HG03103 (cell line): Measurements from ENCODE around the gene ZNF177.
"Not testable (repeated sequence)": the region's sequence is repeated elsewhere in the genome, so short reads cannot be mapped to it uniquely, and the experiment has no call there.

Experiments used
- ATAC-seq: cut with Tn5 transposase; IDR thresholded peaks from one replicate; pipeline ENCODE4 v1.9.1; 2021; ENCODE audit warnings: low read depth; ENCODE audit not compliant: unreplicated experiment

ZNF177 gene

GRCh38 chr19:9362905-9363304 lies at the start of gene ZNF177:
ZNF177 (plus strand) TSS chr19:9363013; CDS start chr19:9378312, 15,299 bp downstream.
- ATAC-seq = no peak

GRCh38 chr19:9313756-9314155 lies 49.1 kb upstream of the ZNF177 start:
- no peak for ATAC-seq

- no peak for ATAC-seq
Measured at GRCh38 chr19:9321338-9321737, 41.5 kb upstream of the ZNF177 start.

- not testable (repeated sequence) for ATAC-seq
Measured at GRCh38 chr19:9321756-9322155, 41.1 kb upstream of the ZNF177 start.

GRCh38 chr19:9322201-9322600 lies 40.6 kb upstream of the ZNF177 start:
- not testable (repeated sequence) for ATAC-seq

- peak; percentile 20 for ATAC-seq
Measured at GRCh38 chr19:9323557-9323918, 39.3 kb upstream of the ZNF177 start.

GRCh38 chr19:9323919-9324583 lies 38.8 kb upstream of the ZNF177 start, which contains the start of gene ZNF559:
ZNF559 (plus strand) TSS chr19:9324179; CDS start chr19:9338550, 14,371 bp downstream.
- peak; percentile 84 for ATAC-seq

- ATAC-seq = no peak
Measured at GRCh38 chr19:9324584-9324962, 38.2 kb upstream of the ZNF177 start.

GRCh38 chr19:9329999-9330398 lies 32.8 kb upstream of the ZNF177 start:
- ATAC-seq = no peak

GRCh38 chr19:9342610-9343304 lies 20.1 kb upstream of the ZNF177 start:
- ATAC-seq = no peak

- no peak for ATAC-seq
Measured at GRCh38 chr19:9345005-9345404, 17.8 kb upstream of the ZNF177 start.

GRCh38 chr19:9348253-9348652 lies 14.6 kb upstream of the ZNF177 start:
- no peak for ATAC-seq

GRCh38 chr19:9348671-9349070 lies 14.1 kb upstream of the ZNF177 start:
- no peak for ATAC-seq

GRCh38 chr19:9352505-9352904 lies 10.3 kb upstream of the ZNF177 start:
- ATAC-seq = no peak

GRCh38 chr19:9353011-9353410 lies 9.8 kb upstream of the ZNF177 start:
- ATAC-seq = no peak

- no peak for ATAC-seq
Measured at GRCh38 chr19:9354651-9355050, 8.2 kb upstream of the ZNF177 start.

- no peak for ATAC-seq
Measured at GRCh38 chr19:9370738-9371619, 8.2 kb downstream of the ZNF177 start.

GRCh38 chr19:9381361-9381785 lies 18.6 kb downstream of the ZNF177 start:
- no peak for ATAC-seq

- no peak for ATAC-seq
Measured at GRCh38 chr19:9406798-9407352, 44.1 kb downstream of the ZNF177 start.

GRCh38 chr19:9407827-9408226 lies 45.0 kb downstream of the ZNF177 start:
- ATAC-seq = no peak
